T-helper 1 cell treated with Interleukin-12 subunit alpha and Interleukin-12 subunit beta and Interleukin-4 antibody, amounts not matched to agents 30 ng/mL and 1 ng/mL, for 36 hours (primary cell): ENCODE data around the gene BPNT1. TPM values are rescaled to one million over a fixed set of nuclear protein-coding genes. Genes with fewer than 3 reads are reported as not detected.

Experiments used
- intact Hi-C: fragments of 100-400 bp; cut with micrococcal nuclease; formaldehyde crosslinking; loops from one replicate; pipeline ENCODE4 v1.15.1; 2024
- total RNA-seq: library from RNA; stranded (reverse); gene quantifications from 2 replicates; pipeline ENCODE4 v1.2.3, GENCODE V29; 2022

Gene BPNT1
- total RNA-seq, 1 donor from 2014 or later = 25.1 TPM

GRCh38 chr1:220084460-220084859 lies 5.1 kb downstream of the BPNT1 start:
- intact Hi-C loops = no loop called here

GRCh38 chr1:220077887-220078286 lies 11.7 kb downstream of the BPNT1 start:
- intact Hi-C loops = no loop called here

- intact Hi-C loops = no loop called here
Measured at GRCh38 chr1:220076861-220077762, 12.5 kb downstream of the BPNT1 start.

- intact Hi-C loops = no loop called here
Measured at GRCh38 chr1:220067269-220068204, 22.1 kb downstream of the BPNT1 start.

- intact Hi-C loops = no loop called here
Measured at GRCh38 chr1:220062629-220063028, 27.0 kb downstream of the BPNT1 start.

GRCh38 chr1:220060876-220061275 lies 28.7 kb downstream of the BPNT1 start:
- intact Hi-C loops = no loop called here

- intact Hi-C loops = no loop called here
Measured at GRCh38 chr1:220056374-220056773, 33.2 kb downstream of the BPNT1 start.

- intact Hi-C loops = loop anchor here (1.0 to 5.0 kb wide), 9 partner anchors 9 to 1761 kb away; partner anchors contain the start of genes BPNT1, RAB3GAP2 and RRP15
Measured at GRCh38 chr1:220046052-220046930, 43.3 kb downstream of the BPNT1 start, which contains the start of gene EPRS1. Gene EPRS1 (minus strand): TSS chr1:220046505. CDS start chr1:220046388, 117 bp downstream.

GRCh38 chr1:220045356-220046051 lies 44.1 kb downstream of the BPNT1 start:
- intact Hi-C loops = loop anchor here (1.0 to 5.0 kb wide), 9 partner anchors 8 to 1760 kb away; partner anchors contain the start of genes BPNT1, RAB3GAP2 and RRP15

- intact Hi-C loops = loop anchor here (5.0 kb wide), 1 partner anchor 687 kb away; no protein-coding TSS in a partner anchor
Measured at GRCh38 chr1:220044678-220045355, 44.8 kb downstream of the BPNT1 start.

GRCh38 chr1:220043646-220044045 lies 45.9 kb downstream of the BPNT1 start:
- intact Hi-C loops = no loop called here

- intact Hi-C loops = no loop called here
Measured at GRCh38 chr1:220040028-220040596, 49.5 kb downstream of the BPNT1 start.

- intact Hi-C loops = no loop called here
Measured at GRCh38 chr1:220038640-220039039, 50.9 kb downstream of the BPNT1 start.

- intact Hi-C loops = loop anchor here (1.0 kb wide), 1 partner anchor 8 kb away; the partner anchor contains the start of gene EPRS1
Measured at GRCh38 chr1:220037810-220038209, 51.8 kb downstream of the BPNT1 start.

- intact Hi-C loops = no loop called here
Measured at GRCh38 chr1:220032911-220033310, 56.7 kb downstream of the BPNT1 start.

GRCh38 chr1:220031287-220031686 lies 58.3 kb downstream of the BPNT1 start:
- intact Hi-C loops = no loop called here

- intact Hi-C loops = no loop called here
Measured at GRCh38 chr1:220028346-220028895, 61.2 kb downstream of the BPNT1 start.

- intact Hi-C loops = loop anchor here (5.0 kb wide), 1 partner anchor 253 kb away; the partner anchor contains the start of gene RAB3GAP2
Measured at GRCh38 chr1:220019071-220019470, 70.5 kb downstream of the BPNT1 start.
